Vagina (tissue), 2 donors: Measurements from ENCODE around the gene LIN7A. TPM values are rescaled to one million over a fixed set of nuclear protein-coding genes. Genes with fewer than 3 reads are reported as not detected.

Experiments
- DNase-seq, 2 donors: peaks; one replicate each; pipeline ENCODE4 v3.0.0-alpha.2; 2017; ENCODE audit errors: extremely low spot score in 2 of 2
- H3K27ac ChIP-seq: fragments of 200-600 bp; sonication (generic); one replicate; pipeline ENCODE4 v1.5.1; 2019
- H3K27me3 ChIP-seq: fragments of 200-600 bp; sonication (generic); one replicate; pipeline ENCODE4 v1.5.1; 2019
- H3K36me3 ChIP-seq, 2 donors: fragments of 200-600 bp; sonication (generic); one replicate each; pipeline ENCODE4 v1.5.1; 2017 to 2019
- H3K4me1 ChIP-seq: fragments of 200-600 bp; sonication (generic); one replicate; pipeline ENCODE4 v1.5.1; 2019
- H3K4me3 ChIP-seq, 2 donors: fragments of 200-600 bp; sonication (generic); 1 replicate in 1 of 2; 2 replicates in 1 of 2; pipeline ENCODE4 v1.5.1; 2016 to 2019
- H3K9me3 ChIP-seq: fragments of 200-600 bp; sonication (generic); one replicate; pipeline ENCODE4 v1.5.1; 2019
- CTCF ChIP-seq, 3 experiments: fragments of 450-650 bp in 2 of 3; fragments of 200-600 bp in 1 of 3; sonication (generic) in 1 of 3; IDR thresholded peaks; one replicate each; pipeline ENCODE4 v1.5.1; 2017 to 2019; ENCODE audit warnings: antibody characterized with exemption in 3 of 3, mild to moderate bottlenecking in 2 of 3, moderate library complexity in 2 of 3
- POLR2A ChIP-seq, 2 donors: fragments of 450-650 bp; IDR thresholded peaks; one replicate each; pipeline ENCODE4 v1.6.1; 2017; ENCODE audit warnings: antibody characterized with exemption in 2 of 2, mild to moderate bottlenecking in 2 of 2, moderate library complexity in 2 of 2
- POLR2AphosphoS5 ChIP-seq, 2 donors: sonication (generic); formaldehyde crosslinking; IDR thresholded peaks; one replicate each; pipeline ENCODE4 v1.9.0; 2017; ENCODE audit warnings: antibody characterized with exemption in 2 of 2, mild to moderate bottlenecking in 2 of 2, low read depth in 1 of 2; ENCODE audit not compliant: insufficient read depth in 1 of 2
- intact Hi-C: fragments of 100-400 bp; cut with DNase I; formaldehyde crosslinking; loops from one replicate; pipeline ENCODE4 v1.15.1; 2023
- total RNA-seq: library from RNA; depleted of rRNA; stranded (reverse); fragments of >200 nt; gene quantifications from one replicate; pipeline ENCODE4 v1.2.3, GENCODE V29; 2016

Gene LIN7A
- total RNA-seq, 1 donor from 2014 or later: 12.5 TPM

- H3K4me1 ChIP-seq: no peaks in the 10 kb centered on the region
- no peaks in the 10 kb centered on the region for H3K27me3 ChIP-seq
- no peaks in the 10 kb centered on the region for H3K9me3 ChIP-seq
- no peak overlapping the region for H3K27ac ChIP-seq
- no peak for TF ChIP-seq POLR2AphosphoS5 (IDR thresholded peaks at IDR 0.05; ENCODE audit: insufficient read depth in 1 of 2, low read depth in 1 of 2)
- no peak for TF ChIP-seq CTCF (IDR thresholded peaks at IDR 0.05)
- no peak for TF ChIP-seq POLR2A (IDR thresholded peaks at IDR 0.05)
- DNase-seq: no peak
- H3K4me3 ChIP-seq: no peak overlapping the region
- intact Hi-C loops: no loop called here
- no peaks in the 10 kb centered on the region for H3K36me3 ChIP-seq
These were observed 75.9 kb downstream of the LIN7A start for GRCh38 chr12:80861641-80862378.

GRCh38 chr12:80860928-80861327 is 76.8 kb downstream of the LIN7A start:
- no peaks in the 10 kb centered on the region for H3K36me3 ChIP-seq
- intact Hi-C loops: no loop called here
- TF ChIP-seq POLR2A (IDR thresholded peaks at IDR 0.05) (no peak), CTCF (IDR thresholded peaks at IDR 0.05) (no peak), POLR2AphosphoS5 (IDR thresholded peaks at IDR 0.05; ENCODE audit: insufficient read depth in 1 of 2, low read depth in 1 of 2) (no peak)
- DNase-seq: no peak
- H3K27me3 ChIP-seq: no peaks in the 10 kb centered on the region
- H3K9me3 ChIP-seq: no peaks in the 10 kb centered on the region
- H3K27ac ChIP-seq: no peak overlapping the region
- no peak overlapping the region for H3K4me3 ChIP-seq
- no peaks in the 10 kb centered on the region for H3K4me1 ChIP-seq

GRCh38 chr12:80860206-80860605 is 77.5 kb downstream of the LIN7A start:
- Histone ChIP-seq H3K4me3 (no peak overlapping the region), H3K36me3 (no peaks in the 10 kb centered on the region), H3K27me3 (no peaks in the 10 kb centered on the region), H3K4me1 (no peaks in the 10 kb centered on the region), H3K27ac (no peak overlapping the region), H3K9me3 (no peaks in the 10 kb centered on the region)
- TF ChIP-seq POLR2A (IDR thresholded peaks at IDR 0.05) (no peak), CTCF (IDR thresholded peaks at IDR 0.05) (no peak), POLR2AphosphoS5 (IDR thresholded peaks at IDR 0.05; ENCODE audit: insufficient read depth in 1 of 2, low read depth in 1 of 2) (no peak)
- no peak for DNase-seq
- intact Hi-C loops: no loop called here

- intact Hi-C loops: no loop called here
- H3K27me3 ChIP-seq: no peaks in the 10 kb centered on the region
- no peak for TF ChIP-seq CTCF (IDR thresholded peaks at IDR 0.05)
- no peak for TF ChIP-seq POLR2AphosphoS5 (IDR thresholded peaks at IDR 0.05; ENCODE audit: insufficient read depth in 1 of 2, low read depth in 1 of 2)
- no peak for TF ChIP-seq POLR2A (IDR thresholded peaks at IDR 0.05)
- H3K4me3 ChIP-seq: no peak overlapping the region
- DNase-seq: no peak
- no peaks in the 10 kb centered on the region for H3K4me1 ChIP-seq
- H3K36me3 ChIP-seq: no peaks in the 10 kb centered on the region
- H3K27ac ChIP-seq: no peak overlapping the region
- no peaks in the 10 kb centered on the region for H3K9me3 ChIP-seq
These were observed 79.4 kb downstream of the LIN7A start for GRCh38 chr12:80858356-80858755.

GRCh38 chr12:80857311-80857710 is 80.4 kb downstream of the LIN7A start:
- DNase-seq: no peak
- no peaks in the 10 kb centered on the region for H3K4me1 ChIP-seq
- no peak for TF ChIP-seq CTCF (IDR thresholded peaks at IDR 0.05)
- TF ChIP-seq POLR2AphosphoS5 (IDR thresholded peaks at IDR 0.05; ENCODE audit: insufficient read depth in 1 of 2, low read depth in 1 of 2): no peak
- H3K9me3 ChIP-seq: no peaks in the 10 kb centered on the region
- H3K36me3 ChIP-seq: no peaks in the 10 kb centered on the region
- H3K4me3 ChIP-seq: no peak overlapping the region
- no peak overlapping the region for H3K27ac ChIP-seq
- intact Hi-C loops: no loop called here
- H3K27me3 ChIP-seq: no peaks in the 10 kb centered on the region
